GM12891 (cell line): Measurements from ENCODE around the gene PACRGL.
"Not testable (repeated sequence)": the region's sequence is repeated elsewhere in the genome, so short reads cannot be mapped to it uniquely, and the experiment has no call there.

ENCODE experiments used
- DNase-seq: peaks from one replicate; pipeline ENCODE4 v3.0.0; 2011; ENCODE audit warnings: low spot score; ENCODE audit not compliant: insufficient read length
- FAIRE-seq: peaks from 2 replicates; lab custom pipeline; 2011; peaks lifted over from hg19 to GRCh38; lab: Jason Lieb, UNC
- PAX5 ChIP-seq: IDR thresholded peaks from 2 replicates; pipeline ENCODE4 v1.6.1; 2011; ENCODE audit warnings: low read length, moderate library complexity, mild to moderate bottlenecking; ENCODE audit not compliant: insufficient read depth, severe bottlenecking
- POLR2A ChIP-seq: IDR thresholded peaks from 2 replicates; pipeline ENCODE4 v1.6.1; 2011; ENCODE audit warnings: low read depth, low read length, control low read depth
- POLR2AphosphoS5 ChIP-seq: IDR thresholded peaks from 2 replicates; pipeline ENCODE4 v1.6.1; 2011; ENCODE audit warnings: low read depth, low read length, control low read depth
- POU2F2 ChIP-seq: IDR thresholded peaks from 2 replicates; pipeline ENCODE4 v1.6.1; 2011; ENCODE audit warnings: low read depth, mild to moderate bottlenecking, control low read depth, low read length, moderate library complexity
- SPI1 ChIP-seq: IDR thresholded peaks from 2 replicates; pipeline ENCODE4 v1.6.1; 2011; ENCODE audit warnings: low read depth, low read length, control low read depth
- TAF1 ChIP-seq: IDR thresholded peaks from 2 replicates; pipeline ENCODE4 v1.6.1; 2011; ENCODE audit warnings: low read depth, low read length, control low read depth

Gene PACRGL

DNA sequence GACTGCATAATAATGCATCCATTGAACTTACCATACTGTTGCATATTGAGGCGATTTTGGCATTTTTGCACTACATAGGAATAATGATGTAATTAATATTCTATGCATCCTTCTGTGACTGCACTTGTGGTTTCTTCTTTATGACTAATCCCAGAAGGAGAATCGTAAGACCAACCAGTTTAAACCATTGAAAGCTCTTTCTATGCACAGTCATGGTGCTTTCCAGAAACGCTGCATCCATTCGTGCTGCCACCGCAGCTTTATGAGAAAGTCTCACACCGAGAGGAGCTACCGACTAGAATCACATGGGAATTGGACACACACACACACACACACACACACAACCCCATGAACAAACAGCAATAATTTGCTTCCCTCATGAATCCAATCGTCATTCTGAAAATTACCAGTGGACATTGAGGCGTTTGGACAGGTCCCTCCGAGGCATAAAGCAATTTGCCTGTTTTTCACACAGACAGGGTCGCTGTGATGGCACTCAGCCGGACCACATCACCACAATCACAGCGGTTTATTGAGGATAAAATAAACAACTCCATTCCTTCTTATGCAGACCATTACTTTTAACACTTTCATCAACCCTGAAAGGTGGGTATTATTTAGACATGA, 64.2 kb downstream of the PACRGL start:
- FAIRE-seq, result no peak
- DNase-seq, result no peak
- TF ChIP-seq SPI1 (no peak), PAX5 (no peak), POU2F2 (no peak), POLR2AphosphoS5 (no peak), POLR2A (no peak), TAF1 (no peak)

DNA sequence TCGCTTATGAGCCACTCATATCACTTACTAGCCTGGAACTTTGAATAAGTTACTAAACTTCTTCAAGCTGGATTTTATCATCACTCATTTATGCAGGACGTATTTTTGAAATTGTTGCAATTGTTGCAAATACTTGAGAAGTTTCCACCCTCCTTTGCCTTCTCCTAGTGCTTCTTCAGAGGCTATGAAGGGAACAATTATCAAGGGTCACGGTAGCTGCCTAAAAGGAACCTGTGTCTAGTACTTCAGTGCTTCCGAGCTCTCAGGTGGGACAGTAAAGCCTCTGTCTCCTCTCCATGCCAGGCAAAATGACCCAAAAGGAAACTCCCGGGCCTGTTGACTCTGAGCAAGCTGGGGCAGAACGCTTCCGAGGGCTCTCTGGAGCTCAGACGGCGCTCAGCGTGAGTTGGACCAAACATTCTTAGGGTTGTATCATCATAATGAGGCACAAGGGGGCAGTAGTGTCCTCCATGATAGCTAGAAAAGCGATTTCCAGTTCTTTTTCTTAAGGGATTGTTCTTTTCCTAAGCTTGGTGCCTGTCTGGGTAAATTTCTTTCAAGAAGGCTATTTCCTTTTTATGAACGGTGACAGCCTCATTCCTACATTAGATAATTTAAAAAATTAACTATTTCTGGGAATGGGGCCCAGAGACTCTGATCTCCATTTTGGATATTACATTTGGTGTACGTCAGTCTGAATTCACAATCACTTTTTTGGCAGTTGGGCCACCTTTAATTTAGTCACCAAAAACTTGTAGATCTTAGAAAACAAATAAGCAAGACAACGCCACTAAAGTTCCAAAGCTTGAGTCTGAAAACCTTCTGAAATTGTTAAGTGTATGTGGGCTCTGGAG, 73.1 kb downstream of the PACRGL start:
- peak; percentile 9 for DNase-seq
- no peak for TF ChIP-seq TAF1
- TF ChIP-seq POU2F2, result no peak
- TF ChIP-seq PAX5, result no peak
- no peak for TF ChIP-seq SPI1
- TF ChIP-seq POLR2AphosphoS5, result no peak
- no peak for TF ChIP-seq POLR2A
- FAIRE-seq, result peak; percentile 87

DNA sequence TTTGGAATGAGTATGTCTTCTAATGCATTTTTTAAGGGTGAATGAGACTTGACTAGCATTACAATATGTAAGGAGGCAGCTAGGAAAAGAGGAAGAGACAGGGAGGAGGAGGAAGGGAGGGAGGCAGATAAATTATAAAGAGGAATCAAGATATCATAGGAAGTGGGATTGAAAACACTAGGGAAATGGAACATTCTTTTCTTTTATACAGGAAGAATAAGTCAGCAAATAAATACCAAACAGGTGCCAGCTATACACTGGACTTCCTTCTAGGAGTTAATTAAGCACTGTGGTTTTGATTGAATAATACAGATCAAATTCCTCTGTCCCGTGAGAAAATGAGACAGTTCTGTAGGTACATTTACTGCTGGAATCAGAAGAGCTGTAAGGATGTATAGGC, 78.6 kb downstream of the PACRGL start:
- FAIRE-seq (no peak), DNase-seq (no peak)
- TF ChIP-seq POLR2AphosphoS5 (no peak), POLR2A (no peak), POU2F2 (no peak), SPI1 (no peak), PAX5 (no peak), TAF1 (no peak)

DNA sequence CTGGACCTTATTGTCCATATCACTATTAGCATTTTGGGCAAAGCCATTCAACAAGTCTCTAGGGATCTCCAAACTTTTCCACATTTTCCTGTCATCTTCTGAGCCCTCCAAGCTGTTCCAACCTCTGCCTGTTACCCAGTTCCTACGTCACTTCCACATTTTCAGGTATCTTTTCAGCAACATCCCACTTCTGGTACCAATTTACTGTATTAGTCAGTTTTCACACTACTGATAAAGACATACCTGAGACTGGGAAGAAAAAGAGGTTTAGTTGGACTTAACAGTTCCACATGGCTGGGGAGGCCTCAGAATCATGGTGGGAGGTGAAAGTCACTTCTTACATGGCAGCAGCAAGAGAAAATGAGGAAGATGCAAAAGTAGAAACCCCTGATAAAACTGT, 82.9 kb downstream of the PACRGL start:
- FAIRE-seq, DNase-seq: not testable (repeated sequence)

DNA sequence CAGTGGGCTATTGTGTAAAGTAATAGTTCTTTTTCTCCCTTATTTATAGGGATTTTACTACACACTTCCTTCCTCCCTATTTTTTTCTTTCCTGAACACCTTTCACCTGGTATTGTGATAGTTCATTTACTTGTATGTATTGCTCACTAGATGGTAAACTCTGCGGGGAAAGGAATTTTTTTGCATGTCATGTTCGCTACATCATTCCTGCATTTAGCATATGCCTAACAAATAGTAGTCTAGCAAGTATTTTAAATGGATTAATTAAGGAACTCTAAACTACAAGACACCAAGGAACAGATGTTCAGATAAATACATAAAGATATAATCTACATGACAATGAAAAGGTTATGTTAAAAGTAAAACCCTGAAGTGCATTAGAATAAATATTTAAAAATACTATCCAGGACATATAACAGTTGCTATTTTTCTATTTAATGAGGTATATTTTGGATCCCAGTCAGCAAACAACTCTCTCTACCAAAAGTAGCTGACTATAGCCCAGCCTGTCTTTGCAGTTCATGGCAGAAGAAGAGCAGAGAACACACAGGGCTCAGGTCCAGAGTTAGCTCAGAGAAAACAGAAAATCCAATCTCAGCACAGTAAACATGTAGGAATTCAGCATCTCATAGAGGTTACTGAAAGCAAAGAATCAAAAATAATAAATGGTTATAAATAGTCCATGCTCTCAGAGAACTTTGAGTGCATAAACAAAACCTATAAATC, 87.8 kb downstream of the PACRGL start:
- TF ChIP-seq PAX5, result no peak
- no peak for TF ChIP-seq POLR2A
- TF ChIP-seq TAF1, result no peak
- TF ChIP-seq POU2F2, result no peak
- no peak for TF ChIP-seq POLR2AphosphoS5
- no peak for TF ChIP-seq SPI1
- FAIRE-seq, result no peak
- no peak for DNase-seq
